Panc1 (cell line): ENCODE results near the gene MADD. TPM values are rescaled to one million over a fixed set of nuclear protein-coding genes. Genes with fewer than 3 reads are reported as not detected.

ENCODE experiments used
- ATAC-seq: fragments of 200-7000 bp; cut with Tn5 transposase; 2 replicates; pipeline ENCODE4 v1.9.1; 2020; ENCODE audit warnings: mild to moderate bottlenecking, moderate library complexity
- BruUV-seq: library from RNA; stranded (reverse); fragments of 400-500 nt; replicated peaks from 2 replicates; lab custom pipeline; 2021; lab: Mats Ljungman, UMichigan
- CTCF ChIA-PET: fragments of 300-600 bp; sonication (Branson Sonifier 250); formaldehyde crosslinking; loops from one replicate; lab custom pipeline; 2022; ENCODE audit warnings: antibody characterized with exemption; lab: Charles Lee
- POLR2A ChIA-PET: fragments of 300-600 bp; sonication (Branson Sonifier 250); formaldehyde crosslinking; loops from one replicate; lab custom pipeline; 2022; ENCODE audit warnings: antibody characterized with exemption; lab: Charles Lee
- DNase-seq: peaks from one replicate; pipeline ENCODE4 v3.0.0-alpha.2; 2010; ENCODE audit warnings: low read depth, low spot score
- H3K27ac ChIP-seq: 2 replicates; pipeline ENCODE4 v1.5.1; 2011; ENCODE audit warnings: mild to moderate bottlenecking, low read length, inconsistent platforms
- H3K27me3 ChIP-seq: fragments of 200-500 bp; sonication (Bioruptor generic); 2 replicates; pipeline ENCODE4 v1.6.0; 2014; ENCODE audit warnings: low read length, inconsistent platforms; ENCODE audit not compliant: control insufficient read depth, insufficient read depth
- H3K36me3 ChIP-seq: fragments of 200-500 bp; sonication (Bioruptor generic); 2 replicates; pipeline ENCODE4 v1.5.1; 2014; ENCODE audit warnings: inconsistent platforms, mild to moderate bottlenecking, low read length, moderate library complexity; ENCODE audit not compliant: control insufficient read depth, insufficient read depth
- H3K4me1 ChIP-seq: 2 replicates; pipeline ENCODE4 v1.5.1; 2011; ENCODE audit warnings: inconsistent platforms, mild to moderate bottlenecking, low read length, moderate library complexity; ENCODE audit not compliant: control insufficient read depth, insufficient read depth
- H3K4me3 ChIP-seq, 2 experiments: 2 replicates each; pipeline ENCODE4 v1.5.1; 2011 to 2012; ENCODE audit warnings: low read depth in 2 of 2, low read length in 2 of 2, mild to moderate bottlenecking in 2 of 2, inconsistent platforms in 1 of 2, moderate library complexity in 1 of 2
- H3K9me3 ChIP-seq: fragments of 200-500 bp; sonication (Bioruptor generic); 2 replicates; pipeline ENCODE4 v1.5.1; 2014; ENCODE audit warnings: low read depth, mild to moderate bottlenecking, inconsistent platforms, low read length, moderate library complexity; ENCODE audit not compliant: control insufficient read depth, insufficient read depth
- POLR2AphosphoS5 ChIP-seq: IDR thresholded peaks from 2 replicates; pipeline ENCODE4 v1.6.1; 2012; ENCODE audit warnings: mild to moderate bottlenecking, low read depth, low read length, moderate library complexity
- SIN3A ChIP-seq: IDR thresholded peaks from 2 replicates; pipeline ENCODE4 v1.6.1; 2012; ENCODE audit warnings: low read depth, mild to moderate bottlenecking, low read length, moderate library complexity, borderline replicate concordance; ENCODE audit not compliant: insufficient read depth
- TCF7L2 ChIP-seq: IDR thresholded peaks from 2 replicates; pipeline ENCODE4 v1.6.1; 2011; ENCODE audit warnings: mild to moderate bottlenecking, low read depth, low read length, inconsistent platforms
- in situ Hi-C: cut with HindIII; loops from 2 replicates; pipeline ENCODE4 v1.10.0; 2016; ENCODE audit warnings: low sequenced_read_pairs, low pct_unique_long_range_greater_than_20kb
- intact Hi-C: fragments of 100-400 bp; cut with micrococcal nuclease; formaldehyde crosslinking; loops from one replicate; pipeline ENCODE4 v1.10.0; 2022; ENCODE audit not compliant: unreplicated experiment
- total RNA-seq: library from RNA; stranded (reverse); gene quantifications from one replicate; pipeline ENCODE4 v1.2.1, GENCODE V29; 2021; ENCODE audit not compliant: unreplicated experiment
- TF ChIP-seq, protein P1 (sequence below): fragments of 450-650 bp; IDR thresholded peaks from 2 replicates; pipeline ENCODE4 v1.5.1; 2017; ENCODE audit warnings: mild to moderate bottlenecking
- TF ChIP-seq, protein P2 (sequence below), 2 experiments: IDR thresholded peaks; 2 replicates each; pipeline ENCODE4 v1.6.1; 2011 to 2012; ENCODE audit warnings: low read depth in 2 of 2, control low read depth in 1 of 2, low read length in 1 of 2, mild to moderate bottlenecking in 1 of 2, moderate library complexity in 1 of 2; ENCODE audit not compliant: insufficient read depth in 1 of 2

MADD gene
- total RNA-seq, 1 experiment from 2014 or later, result 51.1 TPM

DNA sequence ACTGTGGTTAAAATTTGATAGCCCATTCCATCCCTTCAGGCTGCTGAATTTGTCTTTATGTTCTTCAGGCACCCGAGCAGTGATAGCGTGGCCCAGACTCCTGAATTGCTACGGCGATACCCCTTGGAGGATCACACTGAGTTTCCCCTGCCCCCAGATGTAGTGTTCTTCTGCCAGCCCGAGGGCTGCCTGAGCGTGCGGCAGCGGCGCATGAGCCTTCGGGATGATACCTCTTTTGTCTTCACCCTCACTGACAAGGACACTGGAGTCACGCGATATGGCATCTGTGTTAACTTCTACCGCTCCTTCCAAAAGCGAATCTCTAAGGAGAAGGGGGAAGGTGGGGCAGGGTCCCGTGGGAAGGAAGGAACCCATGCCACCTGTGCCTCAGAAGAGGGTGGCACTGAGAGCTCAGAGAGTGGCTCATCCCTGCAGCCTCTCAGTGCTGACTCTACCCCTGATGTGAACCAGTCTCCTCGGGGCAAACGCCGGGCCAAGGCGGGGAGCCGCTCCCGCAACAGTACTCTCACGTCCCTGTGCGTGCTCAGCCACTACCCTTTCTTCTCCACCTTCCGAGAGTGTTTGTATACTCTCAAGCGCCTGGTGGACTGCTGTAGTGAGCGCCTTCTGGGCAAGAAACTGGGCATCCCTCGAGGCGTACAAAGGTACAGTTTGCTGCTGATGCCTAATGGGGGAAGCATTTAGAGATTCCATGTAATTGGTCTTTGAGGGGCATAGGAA, 4.7 kb downstream of the MADD start:
- no TSS peak for BruUV-seq
- Histone ChIP-seq H3K36me3 (peaks cover 16% of the 10 kb centered on the region), H3K4me1 (peaks cover 15% of the 10 kb centered on the region), H3K27ac (no peak overlapping the region), H3K4me3 (no peak overlapping the region), H3K9me3 (no peaks in the 10 kb centered on the region), H3K27me3 (no peaks in the 10 kb centered on the region)
- no peak for ATAC-seq
- in situ Hi-C loops (no loop called here), intact Hi-C loops (no loop called here)
- TF ChIP-seq SIN3A (no peak), POLR2AphosphoS5 (no peak), TCF7L2 (no peak)
- TF ChIP-seq, protein P1, sequence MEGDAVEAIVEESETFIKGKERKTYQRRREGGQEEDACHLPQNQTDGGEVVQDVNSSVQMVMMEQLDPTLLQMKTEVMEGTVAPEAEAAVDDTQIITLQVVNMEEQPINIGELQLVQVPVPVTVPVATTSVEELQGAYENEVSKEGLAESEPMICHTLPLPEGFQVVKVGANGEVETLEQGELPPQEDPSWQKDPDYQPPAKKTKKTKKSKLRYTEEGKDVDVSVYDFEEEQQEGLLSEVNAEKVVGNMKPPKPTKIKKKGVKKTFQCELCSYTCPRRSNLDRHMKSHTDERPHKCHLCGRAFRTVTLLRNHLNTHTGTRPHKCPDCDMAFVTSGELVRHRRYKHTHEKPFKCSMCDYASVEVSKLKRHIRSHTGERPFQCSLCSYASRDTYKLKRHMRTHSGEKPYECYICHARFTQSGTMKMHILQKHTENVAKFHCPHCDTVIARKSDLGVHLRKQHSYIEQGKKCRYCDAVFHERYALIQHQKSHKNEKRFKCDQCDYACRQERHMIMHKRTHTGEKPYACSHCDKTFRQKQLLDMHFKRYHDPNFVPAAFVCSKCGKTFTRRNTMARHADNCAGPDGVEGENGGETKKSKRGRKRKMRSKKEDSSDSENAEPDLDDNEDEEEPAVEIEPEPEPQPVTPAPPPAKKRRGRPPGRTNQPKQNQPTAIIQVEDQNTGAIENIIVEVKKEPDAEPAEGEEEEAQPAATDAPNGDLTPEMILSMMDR, result no peak
- TF ChIP-seq, protein P2, sequence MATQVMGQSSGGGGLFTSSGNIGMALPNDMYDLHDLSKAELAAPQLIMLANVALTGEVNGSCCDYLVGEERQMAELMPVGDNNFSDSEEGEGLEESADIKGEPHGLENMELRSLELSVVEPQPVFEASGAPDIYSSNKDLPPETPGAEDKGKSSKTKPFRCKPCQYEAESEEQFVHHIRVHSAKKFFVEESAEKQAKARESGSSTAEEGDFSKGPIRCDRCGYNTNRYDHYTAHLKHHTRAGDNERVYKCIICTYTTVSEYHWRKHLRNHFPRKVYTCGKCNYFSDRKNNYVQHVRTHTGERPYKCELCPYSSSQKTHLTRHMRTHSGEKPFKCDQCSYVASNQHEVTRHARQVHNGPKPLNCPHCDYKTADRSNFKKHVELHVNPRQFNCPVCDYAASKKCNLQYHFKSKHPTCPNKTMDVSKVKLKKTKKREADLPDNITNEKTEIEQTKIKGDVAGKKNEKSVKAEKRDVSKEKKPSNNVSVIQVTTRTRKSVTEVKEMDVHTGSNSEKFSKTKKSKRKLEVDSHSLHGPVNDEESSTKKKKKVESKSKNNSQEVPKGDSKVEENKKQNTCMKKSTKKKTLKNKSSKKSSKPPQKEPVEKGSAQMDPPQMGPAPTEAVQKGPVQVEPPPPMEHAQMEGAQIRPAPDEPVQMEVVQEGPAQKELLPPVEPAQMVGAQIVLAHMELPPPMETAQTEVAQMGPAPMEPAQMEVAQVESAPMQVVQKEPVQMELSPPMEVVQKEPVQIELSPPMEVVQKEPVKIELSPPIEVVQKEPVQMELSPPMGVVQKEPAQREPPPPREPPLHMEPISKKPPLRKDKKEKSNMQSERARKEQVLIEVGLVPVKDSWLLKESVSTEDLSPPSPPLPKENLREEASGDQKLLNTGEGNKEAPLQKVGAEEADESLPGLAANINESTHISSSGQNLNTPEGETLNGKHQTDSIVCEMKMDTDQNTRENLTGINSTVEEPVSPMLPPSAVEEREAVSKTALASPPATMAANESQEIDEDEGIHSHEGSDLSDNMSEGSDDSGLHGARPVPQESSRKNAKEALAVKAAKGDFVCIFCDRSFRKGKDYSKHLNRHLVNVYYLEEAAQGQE (IDR thresholded peaks at IDR 0.05; ENCODE audit: insufficient read depth in 1 of 2, low read depth in 2 of 2, low read length in 1 of 2), result no peak
- POLR2A ChIA-PET, result no interaction called here
- CTCF ChIA-PET, result no interaction called here
- DNase-seq, result no peak

DNA sequence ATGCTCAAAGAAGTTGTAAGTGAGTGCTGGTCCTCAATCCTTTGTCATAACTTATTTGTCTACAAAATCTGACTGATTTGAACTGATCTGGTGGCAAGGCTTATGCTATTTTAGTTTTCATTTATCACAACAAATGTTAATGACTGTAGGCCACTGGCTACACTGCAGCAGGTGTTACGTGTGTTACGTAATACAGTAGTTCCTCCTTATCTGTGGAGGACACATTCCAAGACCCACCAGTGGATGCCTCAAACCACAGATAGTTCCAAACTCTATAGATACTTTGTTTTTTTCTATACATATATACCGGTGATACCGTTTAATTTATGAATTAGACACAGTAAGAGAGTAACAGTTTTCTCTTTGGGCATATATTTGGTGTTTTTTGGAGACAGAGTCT, 7.0 kb downstream of the MADD start:
- CTCF ChIA-PET, result no interaction called here
- H3K27me3 ChIP-seq, result no peaks in the 10 kb centered on the region
- POLR2A ChIA-PET, result no interaction called here
- H3K27ac ChIP-seq, result no peak overlapping the region
- peaks cover 1% of the 10 kb centered on the region; the same call in 1 of the 2 replicates for H3K4me1 ChIP-seq
- BruUV-seq, result no TSS peak
- TF ChIP-seq, protein P2 (IDR thresholded peaks at IDR 0.05; ENCODE audit: insufficient read depth in 1 of 2, low read depth in 2 of 2, low read length in 1 of 2), result no peak
- no peak for TF ChIP-seq SIN3A
- TF ChIP-seq POLR2AphosphoS5, result no peak
- TF ChIP-seq, protein P1, result no peak
- TF ChIP-seq TCF7L2, result no peak
- ATAC-seq (no peak), DNase-seq (no peak)
- peaks cover 22% of the 10 kb centered on the region for H3K36me3 ChIP-seq
- no peaks in the 10 kb centered on the region for H3K9me3 ChIP-seq
- intact Hi-C loops (no loop called here), in situ Hi-C loops (no loop called here)
- H3K4me3 ChIP-seq, result no peak overlapping the region
